Hypothalamus (tissue), 51 donors: ENCODE results near the gene TMEM150C.

Experiments used
- DNase-seq, 51 donors: peaks; one replicate each; lab custom pipeline; 2025; lab: John Stamatoyannopoulos, UW

Gene TMEM150C

GRCh38 chr4:82561786-82562563 lies at the start of gene TMEM150C:
Gene TMEM150C (minus strand): TSS chr4:82561988. CDS start chr4:82504657, 57,331 bp downstream.
- DNase-seq: peak in 32 of 51 donors; percentile 3 to 55 (median 18)

- no peak for DNase-seq
These were observed 49.7 kb upstream of the TMEM150C start for GRCh38 chr4:82611527-82611926.

- no peak for DNase-seq
These were observed 48.3 kb upstream of the TMEM150C start for GRCh38 chr4:82610041-82610440.

DNA sequence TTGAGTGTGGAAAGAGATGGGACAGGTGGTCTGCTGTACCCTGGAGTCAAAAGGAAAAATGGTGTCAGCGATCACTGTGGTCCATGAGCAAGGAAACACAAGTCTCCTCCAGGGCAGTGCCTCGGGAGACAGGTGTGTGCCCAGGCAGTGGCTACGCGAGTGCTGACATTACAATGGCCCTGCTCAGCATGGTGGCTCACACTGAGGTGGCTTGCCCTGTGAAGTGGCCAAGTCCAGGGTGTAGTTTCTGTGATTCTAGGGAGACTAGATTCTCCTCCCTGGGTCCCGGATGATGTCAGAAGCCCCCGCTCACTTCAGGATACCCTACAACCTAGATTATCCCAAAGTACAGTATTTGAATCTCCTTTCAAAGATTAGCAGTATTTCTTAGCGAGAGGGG lies 44.8 kb upstream of the TMEM150C start:
- no peak for DNase-seq

GRCh38 chr4:82604522-82604921 lies 42.7 kb upstream of the TMEM150C start:
- no peak for DNase-seq

DNA sequence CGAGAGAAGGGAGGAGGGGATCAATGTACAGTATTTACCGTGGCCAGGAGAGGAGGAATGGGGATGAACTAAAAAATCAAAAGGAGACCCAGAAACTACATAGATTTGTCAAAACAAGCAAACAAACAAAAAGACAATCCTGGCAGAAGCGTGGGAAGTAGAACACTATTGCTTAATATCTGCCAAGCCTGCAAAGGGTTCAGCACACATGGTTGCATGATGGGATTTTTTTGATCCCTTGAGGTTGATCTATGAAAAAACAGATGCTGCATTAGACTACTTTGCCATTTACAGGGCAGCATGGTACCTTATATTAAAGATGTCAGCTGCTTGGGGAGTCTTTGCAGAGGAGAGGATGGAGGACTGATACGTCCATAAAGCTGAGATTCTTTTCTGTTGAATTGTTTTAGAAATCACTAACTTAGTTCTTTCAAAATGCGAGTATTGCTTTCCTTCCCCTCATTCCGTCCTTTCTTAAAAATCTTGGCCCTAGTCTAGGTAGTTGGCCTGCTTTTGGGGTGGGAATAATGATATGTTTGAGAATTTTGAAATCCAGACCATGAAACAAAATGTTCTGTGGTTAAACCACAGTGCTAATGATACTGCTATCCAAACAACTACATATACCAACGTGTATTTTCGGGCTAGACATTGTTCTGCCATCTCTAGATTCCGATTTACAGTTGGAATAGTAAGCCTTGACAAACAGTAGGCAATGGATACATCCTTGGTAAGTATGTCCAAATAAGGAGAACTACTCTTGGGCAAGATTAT lies 39.6 kb upstream of the TMEM150C start:
- DNase-seq: no peak

- no peak for DNase-seq
These were observed 37.5 kb upstream of the TMEM150C start for GRCh38 chr4:82599336-82599735.

DNA sequence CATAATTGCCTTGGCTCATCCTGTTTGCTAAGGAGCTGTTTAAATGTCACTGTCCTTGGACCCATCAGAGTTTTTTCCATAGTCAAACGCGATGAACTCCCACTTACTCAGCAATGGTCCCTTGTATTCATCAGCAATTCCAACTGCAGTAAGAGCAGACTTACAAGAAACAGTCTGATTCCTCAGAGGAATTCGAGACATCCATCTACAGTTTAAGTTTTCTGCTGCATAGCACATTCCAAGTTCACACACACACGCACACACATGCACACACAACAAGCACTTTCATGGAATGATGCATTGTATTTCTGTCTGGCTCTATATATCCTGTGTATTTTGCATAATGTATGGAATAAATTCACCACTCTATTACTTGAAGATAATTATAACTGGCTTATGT lies 32.7 kb upstream of the TMEM150C start:
- DNase-seq: no peak

GRCh38 chr4:82593411-82593810 lies 31.6 kb upstream of the TMEM150C start:
- no peak for DNase-seq

GRCh38 chr4:82592639-82593038 lies 30.9 kb upstream of the TMEM150C start:
- no peak for DNase-seq

- no peak for DNase-seq
These were observed 29.8 kb upstream of the TMEM150C start for GRCh38 chr4:82591592-82591991.

GRCh38 chr4:82589756-82590155 lies 28.0 kb upstream of the TMEM150C start:
- no peak for DNase-seq

DNA sequence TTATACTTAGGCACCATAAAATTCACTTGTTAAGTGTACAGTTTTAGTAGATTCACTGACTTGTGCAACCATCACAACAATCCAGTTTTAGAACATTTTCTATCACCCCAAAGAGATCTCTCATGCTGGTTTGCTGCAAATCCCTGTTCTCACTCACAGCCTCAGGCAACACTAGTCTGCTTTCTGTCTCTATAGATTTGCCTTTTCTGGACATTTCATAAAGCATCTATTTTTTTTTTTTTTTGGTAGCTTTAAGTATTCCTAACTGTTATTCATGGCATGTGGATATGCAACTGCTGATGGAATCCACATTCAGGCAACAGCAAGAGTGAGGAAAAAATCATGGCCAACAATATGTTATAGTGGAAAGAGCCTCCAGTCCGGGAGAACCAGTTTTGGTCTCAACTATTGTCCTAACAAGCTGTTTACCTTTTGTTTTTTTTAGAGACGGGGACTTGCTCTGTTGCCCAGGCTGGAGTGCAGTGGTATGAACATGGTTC lies 27.0 kb upstream of the TMEM150C start:
- no peak for DNase-seq

DNA sequence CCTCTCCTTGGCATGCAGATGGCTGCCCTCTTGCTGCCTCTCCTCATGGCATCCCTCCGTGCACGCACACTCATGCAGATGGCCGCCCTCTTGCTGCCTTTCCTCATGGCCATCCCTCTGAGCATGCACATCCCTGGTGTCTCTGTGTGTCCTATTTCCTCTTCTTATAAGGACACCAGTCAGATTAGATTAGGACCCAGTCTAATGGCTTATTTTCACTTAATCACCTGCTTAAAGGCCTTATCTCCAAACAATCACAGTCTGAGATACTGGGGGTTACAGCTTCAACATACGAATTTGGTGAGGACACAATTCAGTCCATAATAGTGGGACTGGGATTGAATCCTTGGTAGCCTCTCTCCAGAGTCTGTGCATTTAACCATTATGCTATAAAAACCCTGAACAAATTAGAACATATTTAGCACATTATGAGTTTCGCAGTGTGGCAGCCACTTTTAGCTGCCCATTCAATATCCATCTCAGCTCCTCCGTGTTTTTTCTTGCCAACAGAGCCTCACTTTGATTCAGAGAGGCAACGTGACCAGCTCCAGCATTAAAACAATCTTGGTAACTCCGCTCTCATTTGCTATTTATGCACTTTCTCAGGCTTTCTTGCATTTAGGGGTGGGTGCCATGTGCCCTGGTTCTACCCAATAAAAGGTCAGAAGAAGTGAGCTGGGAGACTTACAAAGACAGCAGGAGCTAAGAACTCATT lies 26.2 kb upstream of the TMEM150C start:
- DNase-seq: no peak

- peak in 10 of 51 donors; percentile 1 to 9 (median 5) for DNase-seq
These were observed 24.1 kb upstream of the TMEM150C start for GRCh38 chr4:82585690-82586435.

DNA sequence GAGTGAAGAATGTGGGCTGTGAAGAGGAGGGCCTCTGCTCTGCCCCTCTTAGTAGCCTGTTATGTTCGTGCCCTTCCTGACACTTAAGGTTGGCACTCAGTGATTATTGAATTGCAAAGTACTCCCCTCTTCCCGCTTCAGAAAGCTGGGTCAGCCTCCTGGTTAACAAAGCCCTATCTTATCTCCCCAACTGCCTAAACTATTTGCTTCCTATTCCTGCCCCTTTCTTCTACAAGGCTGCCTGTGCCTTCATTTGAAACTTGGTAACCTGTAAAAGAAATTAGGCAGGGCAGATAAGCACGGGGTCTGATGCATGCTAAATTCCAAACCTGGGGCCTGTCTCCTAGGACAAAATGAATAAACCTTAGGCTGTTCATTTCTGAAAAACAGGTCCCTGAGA lies 23.1 kb upstream of the TMEM150C start:
- no peak for DNase-seq

DNA sequence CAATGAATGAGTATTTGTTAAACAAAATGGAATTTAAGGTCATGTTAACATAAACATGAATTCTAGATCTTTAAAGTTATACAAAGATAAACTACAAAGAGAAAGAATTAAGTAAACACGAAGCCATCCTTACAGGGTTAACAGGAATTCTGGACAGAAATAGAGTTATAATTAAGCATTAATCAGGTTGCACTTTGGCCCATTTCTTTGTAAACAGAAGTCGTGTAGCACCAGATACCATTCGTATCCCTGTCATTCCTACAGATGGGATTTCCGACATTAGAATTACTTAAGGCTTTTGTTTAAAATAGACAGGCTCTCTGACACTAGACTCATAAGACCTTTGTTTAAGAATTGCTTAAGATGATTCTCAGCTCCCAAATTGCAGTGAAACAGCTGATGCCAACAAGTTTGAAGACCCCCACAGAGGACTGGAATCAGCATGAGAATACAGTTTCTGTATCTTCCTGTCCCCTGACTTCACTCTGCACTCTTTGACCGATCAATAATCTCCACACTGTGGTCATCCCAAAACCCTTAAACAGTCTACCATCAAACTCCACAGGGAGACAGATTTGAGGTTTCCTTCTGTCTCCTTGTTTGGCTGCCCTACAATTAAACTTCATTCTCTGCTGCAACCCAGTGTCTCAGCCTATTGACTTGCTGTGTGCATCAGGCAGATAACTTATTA lies 22.3 kb upstream of the TMEM150C start:
- no peak for DNase-seq

- no peak for DNase-seq
These were observed 18.1 kb upstream of the TMEM150C start for GRCh38 chr4:82579932-82580331.

DNA sequence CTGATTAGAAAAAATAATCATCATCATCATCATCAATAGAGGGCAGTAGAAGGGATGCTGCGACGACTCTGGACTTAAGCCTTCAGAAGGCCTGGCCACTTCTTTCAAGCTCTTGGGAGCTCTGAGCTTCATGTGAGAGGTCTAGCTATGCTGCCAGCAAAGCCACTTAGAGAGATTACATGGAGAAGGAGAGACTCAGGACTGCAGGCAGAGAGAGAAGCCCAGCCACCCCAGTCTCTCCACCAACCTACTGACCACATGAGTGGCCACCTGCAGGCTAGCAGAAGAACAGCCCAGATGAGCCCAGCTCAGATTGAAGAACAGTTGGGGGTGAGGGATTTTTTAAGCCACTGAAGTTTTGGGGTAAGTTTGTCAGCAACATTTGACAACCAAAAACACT lies 17.1 kb upstream of the TMEM150C start:
- no peak for DNase-seq

GRCh38 chr4:82577451-82577850 lies 15.7 kb upstream of the TMEM150C start:
- DNase-seq: no peak
